GM12878 (cell line): ENCODE data around the gene C1orf74. TPM values are rescaled to one million over a fixed set of nuclear protein-coding genes. Genes with fewer than 3 reads are reported as not detected.
A peak's percentile ranks its signal among the peaks of the same experiment; 100 is the strongest.

ENCODE experiments used
- ATF3 ChIP-seq: IDR thresholded peaks from 2 replicates; pipeline ENCODE4 v1.6.1; 2011; ENCODE audit warnings: low read depth, mild to moderate bottlenecking, low read length, moderate library complexity, borderline replicate concordance; ENCODE audit errors: extremely low read depth
- BHLHE40 ChIP-seq, 2 experiments: fragments of 450-650 bp in 1 of 2; IDR thresholded peaks; 2 replicates each; pipeline ENCODE4 v1.6.1; 2011 to 2017; ENCODE audit warnings: low read depth in 2 of 2, borderline replicate concordance in 1 of 2, improper control_type of control experiment in 1 of 2, low read length in 1 of 2, mild to moderate bottlenecking in 1 of 2
- CHD4 ChIP-seq: fragments of 200-600 bp; sonication (generic); IDR thresholded peaks from 2 replicates; pipeline ENCODE4 v1.6.1; 2016; ENCODE audit warnings: mild to moderate bottlenecking
- CUX1 ChIP-seq: IDR thresholded peaks from 2 replicates; pipeline ENCODE4 v1.6.1; 2012; ENCODE audit warnings: improper control_type of control experiment, low read depth, low read length; ENCODE audit not compliant: insufficient replicate concordance
- IRF5 ChIP-seq: fragments of 450-650 bp; IDR thresholded peaks from 2 replicates; pipeline ENCODE4 v1.6.1; 2017; ENCODE audit warnings: borderline replicate concordance
- LARP7 ChIP-seq: fragments of 450-650 bp; IDR thresholded peaks from 2 replicates; pipeline ENCODE4 v1.6.1; 2017; ENCODE audit warnings: mild to moderate bottlenecking
- MAX ChIP-seq: IDR thresholded peaks from 2 replicates; pipeline ENCODE4 v1.6.1; 2012; ENCODE audit warnings: low read depth, low read length, improper control_type of control experiment
- NFXL1 ChIP-seq: fragments of 450-650 bp; IDR thresholded peaks from 2 replicates; pipeline ENCODE4 v1.6.1; 2017; ENCODE audit warnings: antibody characterized with exemption, mild to moderate bottlenecking, borderline replicate concordance
- NRF1 ChIP-seq: conservative IDR thresholded peaks from 2 replicates; pipeline ENCODE4 v1.6.1; 2011; ENCODE audit warnings: mild to moderate bottlenecking, low read depth, low read length, improper control_type of control experiment
- PAX8 ChIP-seq: fragments of 450-650 bp; IDR thresholded peaks from 2 replicates; pipeline ENCODE4 v1.6.1; 2017; ENCODE audit warnings: mild to moderate bottlenecking, moderate library complexity
- RAD21 ChIP-seq: IDR thresholded peaks from 2 replicates; pipeline ENCODE4 v1.6.1; 2011; ENCODE audit warnings: mild to moderate bottlenecking, low read depth, low read length, moderate library complexity; ENCODE audit not compliant: insufficient read depth
- RB1 ChIP-seq: fragments of 450-650 bp; formaldehyde crosslinking; IDR thresholded peaks from 2 replicates; pipeline ENCODE4 v1.6.1; 2017; ENCODE audit warnings: mild to moderate bottlenecking, borderline replicate concordance
- RELB ChIP-seq: fragments of 450-650 bp; IDR thresholded peaks from 2 replicates; pipeline ENCODE4 v1.6.1; 2017; ENCODE audit warnings: low read depth, mild to moderate bottlenecking, moderate library complexity
- SMAD1 ChIP-seq: fragments of 450-650 bp; IDR thresholded peaks from 2 replicates; pipeline ENCODE4 v1.6.1; 2018; ENCODE audit warnings: mild to moderate bottlenecking, low read depth; ENCODE audit not compliant: partially characterized antibody
- SMAD5 ChIP-seq: IDR thresholded peaks from 2 replicates; pipeline ENCODE4 v1.6.1; 2016; ENCODE audit warnings: antibody characterized with exemption, low read depth
- SP1 ChIP-seq: IDR thresholded peaks from one replicate; pipeline ENCODE4 v1.6.1; 2011; ENCODE audit warnings: low read depth, low read length
- ZBTB33 ChIP-seq: fragments of 450-650 bp; IDR thresholded peaks from 2 replicates; pipeline ENCODE4 v1.6.1; 2017; ENCODE audit warnings: mild to moderate bottlenecking
- ZZZ3 ChIP-seq: IDR thresholded peaks from 2 replicates; pipeline ENCODE4 v1.6.1; 2011; ENCODE audit warnings: low read depth; ENCODE audit not compliant: control insufficient read depth, insufficient read length
- polyA plus RNA-seq, 11 experiments: library from polyadenylated mRNA; depleted of rRNA in 4 of 11; unstranded in 6 of 11; stranded (reverse) in 5 of 11; fragments of >200 nt; fragmentation: Nextera tagmentation in 4 of 11; fragmentation: Illumina TruSeq in 1 of 11; extraction: Ambion mirVana in 4 of 11; extraction: Trizol in 1 of 11; gene quantifications; 1 replicate in 1 of 11; 2 replicates in 10 of 11; pipeline versions ENCODE4 v1.2.1 to v1.2.3, GENCODE V29; 2011 to 2016; ENCODE audit warnings: inconsistent platforms in 2 of 11, missing spikeins in 2 of 11, low read depth in 1 of 11
- total RNA-seq, 4 experiments: library from RNA; depleted of rRNA in 3 of 4; stranded (reverse); fragments of >200 nt in 3 of 4; fragmentation: Illumina TruSeq in 1 of 4; extraction: Trizol in 1 of 4; gene quantifications; 2 replicates each; pipeline versions ENCODE4 v1.2.1 to v1.2.3, GENCODE V29; 2013 to 2021

C1orf74 gene
- total and polyA plus RNA-seq, 10 of the 15 experiments (the other 5 are each of a cell fraction or from before 2014, with no cell fraction given): 3.1 to 5.5 (median 3.6) TPM

GRCh38 chr1:209755926-209756614 lies 28.3 kb downstream of the C1orf74 start, which contains the start of gene TRAF3IP3 (continued):
- TF ChIP-seq RB1 (no peak), NRF1 (no peak), CUX1 (no peak), ZZZ3 (no peak), MAX (no peak), BHLHE40 (IDR thresholded peaks at IDR 0.05; ENCODE audit: borderline replicate concordance in 1 of 2, low read depth in 2 of 2, low read length in 1 of 2) (0 out of 4 replicates have a peak, but pooled peaks of 1 of the 2 experiments have one; percentile 19), CHD4 (no peak), IRF5 (no peak), SMAD5 (no peak; the same call in 1 of the 2 replicates), RELB (peak; percentile 28; the same call in 1 of the 2 replicates), LARP7 (0 out of 2 replicates have a peak, but pooled peaks have one; percentile 33), RAD21 (no peak), SMAD1 (no peak), SP1 (peak; percentile 44), ATF3 (no peak), ZBTB33 (no peak), NFXL1 (no peak), PAX8 (no peak)
